Parathyroid adenoma (tissue), 2 donors: ENCODE measurements around the gene HBZ.
A peak's percentile ranks its signal among the peaks of the same experiment; 100 is the strongest.

Experiments
- H2AFZ ChIP-seq: fragments of 300-600 bp; sonication (generic); one replicate; pipeline ENCODE4 v1.7.0; 2017; ENCODE audit warnings: antibody characterized with exemption, mild to moderate bottlenecking
- H3K27ac ChIP-seq: fragments of 300-600 bp; sonication (generic); one replicate; pipeline ENCODE4 v1.7.0; 2017
- H3K27me3 ChIP-seq: fragments of 300-600 bp; sonication (generic); one replicate; pipeline ENCODE4 v1.7.0; 2017; ENCODE audit warnings: low read length; ENCODE audit not compliant: control insufficient read depth, insufficient read depth
- H3K36me3 ChIP-seq: fragments of 300-600 bp; sonication (generic); one replicate; pipeline ENCODE4 v1.7.0; 2017; ENCODE audit warnings: low read length; ENCODE audit not compliant: control insufficient read depth, insufficient read depth
- H3K4me1 ChIP-seq: fragments of 300-600 bp; sonication (generic); one replicate; pipeline ENCODE4 v1.7.0; 2017; ENCODE audit warnings: control low read depth
- H3K4me2 ChIP-seq: fragments of 300-600 bp; sonication (generic); one replicate; pipeline ENCODE4 v1.7.0; 2017; ENCODE audit warnings: low read length
- H3K4me3 ChIP-seq: fragments of 300-600 bp; sonication (generic); one replicate; pipeline ENCODE4 v1.7.0; 2017; ENCODE audit warnings: low read depth, low read length
- H3K79me2 ChIP-seq: fragments of 300-600 bp; sonication (generic); one replicate; pipeline ENCODE4 v1.7.0; 2017; ENCODE audit warnings: control low read depth
- H3K9ac ChIP-seq: fragments of 300-600 bp; sonication (generic); one replicate; pipeline ENCODE4 v1.7.0; 2017; ENCODE audit warnings: mild to moderate bottlenecking
- H3K9me3 ChIP-seq: fragments of 300-600 bp; sonication (generic); one replicate; pipeline ENCODE4 v1.7.0; 2017; ENCODE audit warnings: low read length; ENCODE audit not compliant: control insufficient read depth
- TF ChIP-seq, protein P1 (sequence below): fragments of 300-600 bp; sonication (generic); IDR thresholded peaks from one replicate; pipeline ENCODE4 v1.7.0; 2017; ENCODE audit warnings: antibody characterized with exemption, mild to moderate bottlenecking
- donor health status: primary hyperparathyroidism.

HBZ gene

GRCh38 chr16:130533-131173 lies 21.8 kb upstream of the HBZ start:
- TF ChIP-seq, protein P1, sequence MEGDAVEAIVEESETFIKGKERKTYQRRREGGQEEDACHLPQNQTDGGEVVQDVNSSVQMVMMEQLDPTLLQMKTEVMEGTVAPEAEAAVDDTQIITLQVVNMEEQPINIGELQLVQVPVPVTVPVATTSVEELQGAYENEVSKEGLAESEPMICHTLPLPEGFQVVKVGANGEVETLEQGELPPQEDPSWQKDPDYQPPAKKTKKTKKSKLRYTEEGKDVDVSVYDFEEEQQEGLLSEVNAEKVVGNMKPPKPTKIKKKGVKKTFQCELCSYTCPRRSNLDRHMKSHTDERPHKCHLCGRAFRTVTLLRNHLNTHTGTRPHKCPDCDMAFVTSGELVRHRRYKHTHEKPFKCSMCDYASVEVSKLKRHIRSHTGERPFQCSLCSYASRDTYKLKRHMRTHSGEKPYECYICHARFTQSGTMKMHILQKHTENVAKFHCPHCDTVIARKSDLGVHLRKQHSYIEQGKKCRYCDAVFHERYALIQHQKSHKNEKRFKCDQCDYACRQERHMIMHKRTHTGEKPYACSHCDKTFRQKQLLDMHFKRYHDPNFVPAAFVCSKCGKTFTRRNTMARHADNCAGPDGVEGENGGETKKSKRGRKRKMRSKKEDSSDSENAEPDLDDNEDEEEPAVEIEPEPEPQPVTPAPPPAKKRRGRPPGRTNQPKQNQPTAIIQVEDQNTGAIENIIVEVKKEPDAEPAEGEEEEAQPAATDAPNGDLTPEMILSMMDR = no peak
- Histone ChIP-seq H3K4me3 (no peak overlapping the region), H3K9me3 (no peaks in the 10 kb centered on the region), H3K27me3 (no peaks in the 10 kb centered on the region), H3K36me3 (no peaks in the 10 kb centered on the region), H3K4me1 (no peaks in the 10 kb centered on the region), H2AFZ (no peak overlapping the region), H3K27ac (no peak overlapping the region), H3K4me2 (no peak overlapping the region), H3K79me2 (peaks cover 7% of the 10 kb centered on the region), H3K9ac (no peak overlapping the region)

DNA sequence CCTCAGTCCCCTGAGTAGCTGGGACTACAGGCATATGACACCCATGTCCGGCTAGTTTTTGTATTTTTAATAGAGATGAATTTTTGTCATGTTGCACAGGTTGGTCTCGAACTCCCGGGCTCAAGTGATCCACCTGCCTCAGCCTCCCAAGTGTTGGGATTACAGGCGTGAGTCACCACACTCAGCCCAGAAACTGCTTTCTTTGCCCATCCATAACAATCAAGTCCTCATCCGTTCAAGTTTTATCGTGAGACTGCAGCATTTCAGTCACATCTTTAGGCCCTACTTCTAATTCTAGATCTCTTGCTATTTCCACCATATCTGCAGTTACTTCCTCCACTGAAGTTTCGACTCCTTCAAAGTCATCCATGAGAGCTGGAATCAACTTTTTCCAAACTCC lies 20.3 kb upstream of the HBZ start:
- H3K4me2 ChIP-seq = no peak overlapping the region
- TF ChIP-seq, protein P1 = no peak
- H3K36me3 ChIP-seq = no peaks in the 10 kb centered on the region
- H3K9ac ChIP-seq = no peak overlapping the region
- H3K4me1 ChIP-seq = no peaks in the 10 kb centered on the region
- no peak overlapping the region for H2AFZ ChIP-seq
- no peak overlapping the region for H3K27ac ChIP-seq
- no peak overlapping the region for H3K4me3 ChIP-seq
- H3K27me3 ChIP-seq = no peaks in the 10 kb centered on the region
- H3K79me2 ChIP-seq = peaks cover 7% of the 10 kb centered on the region
- H3K9me3 ChIP-seq = no peaks in the 10 kb centered on the region

DNA sequence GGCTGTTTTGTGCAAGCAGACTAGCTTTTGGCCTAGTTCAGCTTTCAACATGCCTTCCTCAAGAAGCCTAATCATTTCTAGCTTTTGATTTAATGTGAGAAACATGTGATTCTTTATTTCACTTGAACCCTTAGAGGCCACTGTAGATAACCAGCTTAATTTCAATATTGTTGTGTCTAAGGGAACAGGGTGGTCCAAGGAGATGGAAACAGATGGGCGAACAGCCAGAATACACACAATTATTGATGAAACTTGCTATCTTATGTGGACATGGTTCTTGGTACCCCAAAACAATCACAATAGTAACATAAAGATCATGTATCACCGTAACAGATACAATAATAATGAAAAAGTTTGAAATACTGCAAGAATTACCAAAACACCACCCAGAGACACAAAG lies 18.7 kb upstream of the HBZ start:
- Histone ChIP-seq H3K4me1 (no peaks in the 10 kb centered on the region), H3K36me3 (no peaks in the 10 kb centered on the region), H3K27ac (no peak overlapping the region), H3K9me3 (no peaks in the 10 kb centered on the region), H3K27me3 (no peaks in the 10 kb centered on the region), H3K9ac (no peak overlapping the region), H2AFZ (no peak overlapping the region), H3K4me2 (no peak overlapping the region), H3K79me2 (peaks cover 10% of the 10 kb centered on the region), H3K4me3 (no peak overlapping the region)
- TF ChIP-seq, protein P1 = no peak

GRCh38 chr16:138049-138417 lies 14.4 kb upstream of the HBZ start:
- no peaks in the 10 kb centered on the region for H3K4me1 ChIP-seq
- peaks cover 7% of the 10 kb centered on the region for H3K79me2 ChIP-seq
- peak overlapping the region; percentile 87 for H3K4me2 ChIP-seq
- H3K9me3 ChIP-seq = no peaks in the 10 kb centered on the region
- H3K27ac ChIP-seq = no peak overlapping the region
- H3K36me3 ChIP-seq = no peaks in the 10 kb centered on the region
- TF ChIP-seq, protein P1 = no peak
- no peaks in the 10 kb centered on the region for H3K27me3 ChIP-seq
- H3K4me3 ChIP-seq = peak overlapping the region; percentile 67
- peak overlapping the region; percentile 55 for H3K9ac ChIP-seq
- peak overlapping the region; percentile 75 for H2AFZ ChIP-seq

- Histone ChIP-seq H3K4me1 (no peaks in the 10 kb centered on the region), H3K27me3 (no peaks in the 10 kb centered on the region), H3K9me3 (no peaks in the 10 kb centered on the region), H3K4me3 (no peak overlapping the region), H3K79me2 (peaks cover 3% of the 10 kb centered on the region), H3K36me3 (no peaks in the 10 kb centered on the region), H3K27ac (no peak overlapping the region), H3K4me2 (no peak overlapping the region), H2AFZ (no peak overlapping the region), H3K9ac (no peak overlapping the region)
- TF ChIP-seq, protein P1 = no peak
These were observed 12.1 kb upstream of the HBZ start for GRCh38 chr16:140175-140857.
